Raji (cell line): ENCODE data around the gene GTF2IRD1.

ENCODE experiments used
- POLR2A ChIP-seq: IDR thresholded peaks from 2 replicates; pipeline ENCODE4 v1.6.1; 2011; ENCODE audit warnings: low read depth, low read length, control low read depth; ENCODE audit not compliant: insufficient read depth

The GTF2IRD1 gene

GRCh38 chr7:74481458-74482196, 27.9 kb downstream of the GTF2IRD1 start:
- no peak for TF ChIP-seq POLR2A

GRCh38 chr7:74482197-74482467, 28.4 kb downstream of the GTF2IRD1 start:
- TF ChIP-seq POLR2A = no peak

GRCh38 chr7:74482629-74483401, 29.1 kb downstream of the GTF2IRD1 start:
- TF ChIP-seq POLR2A = no peak

- no peak for TF ChIP-seq POLR2A
Measured at GRCh38 chr7:74483402-74484336, 30.0 kb downstream of the GTF2IRD1 start.

GRCh38 chr7:74485611-74486010, 31.9 kb downstream of the GTF2IRD1 start:
- no peak for TF ChIP-seq POLR2A

GRCh38 chr7:74489997-74490945, 36.6 kb downstream of the GTF2IRD1 start:
- TF ChIP-seq POLR2A = no peak

- no peak for TF ChIP-seq POLR2A
Measured at GRCh38 chr7:74493295-74493694, 39.6 kb downstream of the GTF2IRD1 start.

GRCh38 chr7:74494076-74494548, 40.4 kb downstream of the GTF2IRD1 start:
- no peak for TF ChIP-seq POLR2A

- no peak for TF ChIP-seq POLR2A
Measured at GRCh38 chr7:74495112-74496086, 41.7 kb downstream of the GTF2IRD1 start.

GRCh38 chr7:74496272-74496671, 42.6 kb downstream of the GTF2IRD1 start:
- no peak for TF ChIP-seq POLR2A

GRCh38 chr7:74498354-74498753, 44.6 kb downstream of the GTF2IRD1 start:
- no peak for TF ChIP-seq POLR2A

GRCh38 chr7:74498996-74499834, 45.5 kb downstream of the GTF2IRD1 start:
- TF ChIP-seq POLR2A = no peak
